NCI-H526 (cell line): ENCODE results near the gene EVA1C.

ENCODE experiments used
- DNase-seq, 2 experiments: peaks; one replicate each; lab custom pipeline; 2025; lab: John Stamatoyannopoulos, UW

Gene EVA1C

GRCh38 chr21:32562426-32562825 lies 149.9 kb downstream of the EVA1C start:
- DNase-seq, result no peak

GRCh38 chr21:32562915-32563314 lies 150.4 kb downstream of the EVA1C start:
- DNase-seq, result no peak
